ENCODE results near the gene STRA6.

The STRA6 gene

DNA sequence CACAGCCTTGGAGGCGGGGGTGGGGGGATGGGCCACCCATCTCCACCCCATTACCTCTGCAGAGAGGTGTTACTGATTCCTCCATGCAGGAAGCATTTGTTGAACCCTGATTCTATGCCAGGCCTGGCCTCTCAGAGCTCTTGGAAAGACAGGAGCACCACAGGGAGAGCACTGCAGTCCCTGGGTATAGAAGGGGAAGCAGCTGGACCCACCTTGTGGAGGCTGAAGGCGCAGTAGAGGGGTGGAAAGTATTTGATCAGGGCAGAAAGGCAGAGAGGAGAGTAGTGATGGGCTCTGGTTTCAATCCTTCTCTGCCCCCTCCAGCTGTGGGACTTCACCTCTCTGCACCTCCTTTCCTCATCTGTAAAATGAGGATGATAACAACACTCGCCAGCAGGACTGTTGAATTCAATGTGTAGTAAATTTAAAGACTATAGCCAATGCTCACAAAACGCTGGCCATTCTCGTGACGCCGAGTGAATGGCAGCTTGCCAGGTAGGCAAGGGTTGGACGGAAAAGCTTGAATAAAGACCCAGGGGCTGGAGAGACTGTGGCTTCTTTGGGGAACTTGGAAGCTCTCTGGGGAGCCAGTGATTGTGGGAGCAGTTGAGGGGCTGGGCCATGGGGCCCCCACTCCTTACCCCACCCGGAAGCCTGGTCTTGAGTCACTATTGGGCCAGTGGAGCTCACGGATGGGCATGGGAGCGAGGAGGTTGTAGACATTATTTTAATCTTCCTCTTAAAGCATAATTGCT, 25.6 kb upstream of the STRA6 start:
- no peak for DNase-seq (ENCODE audit: low read depth in 2 of 3, low spot score in 2 of 3)

DNA sequence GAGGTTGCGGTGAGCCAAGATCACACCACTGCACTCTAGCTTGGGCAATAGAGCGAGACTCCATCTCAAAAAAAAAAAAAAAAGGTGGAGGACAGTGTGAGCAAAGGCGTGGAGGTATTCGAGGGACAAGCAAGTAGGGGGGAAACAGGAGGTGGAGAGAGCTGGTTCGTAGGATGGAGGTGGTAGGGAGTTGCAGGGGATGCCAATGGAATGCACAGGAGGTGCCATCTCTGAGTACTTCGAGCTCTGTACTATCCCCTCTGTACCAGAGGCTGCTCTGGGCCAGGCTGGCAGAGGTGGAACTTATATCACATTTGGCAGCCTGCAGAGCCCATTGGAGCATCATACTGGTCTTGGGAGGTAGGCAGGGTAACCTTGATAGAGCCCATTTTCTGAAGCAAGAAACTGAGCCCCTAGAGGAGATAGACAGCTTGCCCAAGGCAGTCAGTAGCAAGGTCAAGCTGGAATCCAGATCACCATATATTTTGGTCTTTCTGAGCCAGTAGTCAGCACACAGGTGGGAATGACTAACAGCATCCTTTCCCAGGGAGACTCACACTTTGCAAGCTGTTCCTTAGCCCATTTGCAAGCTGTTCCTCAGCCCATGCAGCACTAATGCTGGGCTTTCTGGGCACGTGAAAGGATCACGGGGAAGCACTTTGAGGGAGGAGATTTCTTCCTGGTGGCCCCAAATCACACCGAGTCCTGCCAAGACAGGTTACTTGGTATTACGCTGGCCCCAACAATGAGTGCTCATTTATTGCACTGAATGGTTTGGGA, 24.4 kb upstream of the STRA6 start:
- no peak for DNase-seq (ENCODE audit: low read depth in 2 of 3, low spot score in 2 of 3)

DNA sequence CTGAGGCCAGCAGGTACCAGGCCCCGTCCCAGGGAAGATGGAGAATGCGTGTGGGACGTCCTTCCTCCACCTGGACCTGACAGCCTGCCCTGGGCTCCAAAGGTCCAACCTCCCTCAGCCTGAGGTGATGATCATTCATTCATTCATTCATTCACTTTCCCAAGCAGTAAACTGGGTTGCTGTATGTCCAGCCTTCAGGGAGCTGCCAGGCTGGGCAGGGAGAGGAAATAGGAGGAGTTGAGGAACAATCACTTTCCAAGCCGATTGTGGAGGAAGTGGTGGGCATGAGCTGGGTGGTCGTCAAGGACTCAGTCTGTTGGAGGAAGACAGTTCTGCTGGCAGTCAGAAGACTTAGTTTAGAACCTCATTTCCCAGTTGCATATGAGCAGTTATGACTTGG, 23.3 kb upstream of the STRA6 start:
- DNase-seq (ENCODE audit: low read depth in 2 of 3, low spot score in 2 of 3) = no peak

DNA sequence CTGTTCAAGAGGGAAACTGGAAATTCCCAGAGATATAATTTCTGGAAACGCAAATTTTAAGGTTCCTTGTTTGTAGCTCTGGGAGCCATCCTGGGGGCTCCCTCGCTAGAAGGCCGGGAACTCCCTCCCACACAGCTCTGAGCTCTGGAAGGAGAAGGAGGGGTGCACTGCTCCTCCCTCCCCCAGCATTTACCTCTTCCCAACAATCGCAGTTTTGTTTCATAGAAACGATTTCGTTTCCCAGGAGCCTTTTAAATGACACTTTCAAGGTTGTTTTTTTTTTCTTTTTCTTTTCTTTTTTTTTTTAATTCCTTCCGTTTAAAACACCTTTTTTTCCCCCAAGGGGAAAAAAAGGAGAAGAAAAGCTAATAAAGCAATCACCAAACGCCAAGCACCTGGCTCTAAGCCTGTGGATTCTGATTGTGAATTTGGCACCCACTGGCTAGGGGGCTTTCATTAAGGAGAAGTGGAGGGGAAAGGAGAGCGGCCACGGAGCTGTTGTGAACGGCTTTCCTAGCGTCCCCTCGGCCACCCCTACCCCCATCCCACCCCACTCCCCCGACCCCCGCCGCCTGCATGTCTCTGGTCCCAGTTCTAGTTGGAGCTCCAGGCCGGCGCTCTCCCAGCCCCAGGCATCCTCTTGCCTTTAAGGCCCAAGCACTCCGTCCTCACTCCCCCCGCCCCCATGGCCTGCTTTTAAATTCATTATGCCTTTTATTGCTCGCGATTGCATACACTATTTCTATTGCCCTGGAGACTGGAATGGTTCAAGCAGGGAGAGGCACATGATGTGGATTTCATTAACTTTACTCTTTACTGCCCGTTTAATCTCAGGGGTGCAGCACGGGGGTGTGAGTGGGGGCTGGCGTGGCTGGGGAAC, 19.9 kb upstream of the STRA6 start:
- DNase-seq (ENCODE audit: low read depth in 2 of 3, low spot score in 2 of 3) = no peak

DNA sequence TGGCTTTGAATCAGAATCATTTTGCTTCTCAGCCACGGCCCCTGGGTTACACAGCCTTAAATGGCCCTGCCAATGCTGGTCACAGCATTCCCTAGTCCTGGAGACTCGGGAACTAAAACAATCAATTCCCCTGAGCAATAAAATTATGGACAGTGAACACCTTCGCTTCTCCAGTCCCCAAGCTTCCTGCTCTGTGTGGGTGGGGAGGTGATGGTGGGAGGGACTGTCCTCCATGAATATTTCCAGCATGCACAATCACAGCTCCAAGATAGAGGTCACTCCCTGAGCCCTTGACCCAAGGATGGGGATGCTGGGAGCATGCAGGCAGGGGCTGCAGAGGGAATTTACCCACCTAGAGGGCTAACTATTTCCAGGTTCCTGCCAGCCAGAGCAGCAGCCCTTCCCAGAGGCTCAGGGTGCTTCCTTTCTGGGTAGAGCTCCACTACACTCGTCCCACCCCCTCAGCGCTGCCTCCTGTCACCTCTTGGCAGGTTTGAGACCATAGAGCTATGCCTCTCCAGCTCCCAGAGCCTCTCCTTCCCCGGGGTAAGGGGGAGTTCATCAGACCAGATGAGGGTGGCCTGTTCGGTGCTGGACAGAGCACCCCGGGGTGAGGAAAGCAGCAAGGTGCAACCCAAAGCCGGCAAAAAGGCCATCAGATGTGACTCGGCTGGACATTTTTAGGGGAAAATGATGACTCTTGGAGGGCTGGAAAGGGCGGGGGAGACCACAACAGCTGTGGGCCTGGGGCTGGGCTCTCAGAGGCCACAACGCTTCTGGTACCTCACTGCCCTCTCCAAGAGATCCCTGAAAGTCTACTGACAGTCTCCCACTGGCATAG, 19.0 kb upstream of the STRA6 start:
- no peak for DNase-seq (ENCODE audit: low read depth in 2 of 3, low spot score in 2 of 3)

DNA sequence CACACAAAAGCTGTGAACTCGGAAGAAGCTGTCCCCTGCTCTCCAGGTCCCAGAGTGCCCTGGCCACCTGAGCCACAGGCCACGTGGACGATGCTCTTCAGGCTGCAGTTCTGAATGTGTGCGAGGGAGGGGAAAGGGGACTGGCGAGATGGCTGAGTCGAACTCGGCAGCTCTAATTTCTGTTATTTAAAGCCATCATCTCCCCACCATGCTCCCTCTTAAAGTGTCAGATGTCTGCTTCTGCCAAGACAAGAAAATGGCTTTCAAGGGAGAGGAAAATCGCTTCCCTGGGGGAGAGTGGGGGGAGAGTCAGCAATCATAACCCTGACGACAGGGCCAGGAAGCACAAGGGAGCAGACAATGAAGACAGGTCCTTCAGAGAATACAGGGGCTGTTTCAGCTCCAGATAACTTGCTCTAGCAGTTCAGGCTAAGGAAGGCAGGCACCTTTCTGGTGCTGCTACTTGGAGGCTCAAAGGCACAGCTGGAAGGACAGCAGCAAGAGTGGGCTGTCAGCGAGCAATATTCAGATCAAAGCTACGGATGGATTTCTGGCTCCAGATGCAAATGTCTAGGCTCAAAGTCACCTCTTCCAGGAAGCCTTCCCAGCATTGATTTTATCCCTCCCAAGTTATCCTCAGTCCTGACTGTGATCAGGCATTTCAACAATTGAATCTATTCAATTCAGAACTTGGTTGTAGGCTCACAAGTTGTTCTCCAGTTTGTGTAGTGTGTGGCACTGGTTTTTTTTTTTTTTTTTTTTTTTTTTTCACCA, 18.1 kb upstream of the STRA6 start:
- no peak for DNase-seq (ENCODE audit: low read depth in 2 of 3, low spot score in 2 of 3)

DNA sequence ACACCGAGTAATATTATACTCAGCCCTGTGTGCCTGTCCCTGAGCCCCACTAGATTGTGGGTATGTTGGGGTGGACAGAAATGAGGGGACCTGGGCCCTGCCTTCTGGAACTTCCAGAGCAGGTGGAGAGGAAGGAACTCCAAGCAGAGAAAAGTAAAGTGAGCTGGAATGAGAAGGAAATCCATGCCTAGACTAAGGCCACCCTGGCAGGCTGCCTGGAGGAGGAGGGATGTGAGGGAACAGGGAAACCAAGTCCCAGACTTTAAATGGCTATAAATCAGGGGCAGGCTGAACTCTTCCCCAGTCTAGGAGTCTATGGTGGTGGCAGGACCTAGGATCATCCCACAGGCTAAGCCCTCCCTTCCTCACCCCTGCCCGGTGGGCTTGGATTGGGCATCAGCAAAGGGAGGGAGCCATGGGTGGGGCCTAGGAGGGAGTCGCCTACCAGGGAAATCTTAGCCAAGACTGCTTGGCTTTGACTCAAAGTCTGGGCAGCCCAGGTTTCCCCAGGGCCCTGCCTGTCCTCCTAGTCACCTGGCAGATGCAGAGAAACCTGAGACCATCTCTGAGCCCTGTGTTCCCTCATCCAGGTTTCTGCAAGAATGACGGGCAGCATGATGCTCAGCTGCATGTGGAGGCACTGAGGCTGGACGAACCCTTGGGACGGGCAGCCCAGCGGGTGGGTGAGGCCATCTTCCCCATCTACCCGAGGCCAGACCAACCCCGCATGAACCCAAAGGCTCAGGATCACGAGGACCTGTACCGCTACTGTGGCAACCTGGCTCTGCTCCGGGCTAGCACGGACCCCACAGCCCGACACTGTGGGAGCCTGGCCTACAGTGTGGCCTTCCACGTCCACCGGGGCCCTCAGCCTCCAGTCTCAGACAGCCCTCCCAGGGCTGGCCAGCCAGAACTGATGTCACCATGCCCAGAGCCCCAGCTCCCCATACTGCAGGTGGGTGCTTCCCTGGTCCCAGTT, 15.6 kb upstream of the STRA6 start:
- DNase-seq (ENCODE audit: low read depth in 2 of 3, low spot score in 2 of 3) = no peak

DNA sequence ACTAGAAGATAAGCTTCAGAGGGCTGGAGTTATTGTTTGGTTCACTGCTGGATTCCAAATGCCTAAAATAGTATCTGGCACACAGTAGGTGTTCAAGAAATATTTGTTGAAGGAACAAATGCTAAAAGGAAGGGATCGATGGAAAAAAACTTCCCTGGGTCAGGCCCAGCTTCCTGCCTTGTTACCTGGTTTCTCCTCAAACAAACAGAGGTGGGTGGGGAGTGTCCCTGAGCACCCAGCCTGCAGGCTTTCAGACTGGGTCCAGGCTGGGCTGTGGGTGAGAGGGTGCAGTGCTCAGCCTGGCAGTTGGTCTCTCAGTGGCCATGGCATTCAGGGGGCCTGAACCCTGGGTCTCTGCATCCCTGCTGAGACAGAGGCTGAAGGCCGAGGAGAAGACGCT, 14.4 kb upstream of the STRA6 start:
- no peak for DNase-seq (ENCODE audit: low read depth in 2 of 3, low spot score in 2 of 3)

DNA sequence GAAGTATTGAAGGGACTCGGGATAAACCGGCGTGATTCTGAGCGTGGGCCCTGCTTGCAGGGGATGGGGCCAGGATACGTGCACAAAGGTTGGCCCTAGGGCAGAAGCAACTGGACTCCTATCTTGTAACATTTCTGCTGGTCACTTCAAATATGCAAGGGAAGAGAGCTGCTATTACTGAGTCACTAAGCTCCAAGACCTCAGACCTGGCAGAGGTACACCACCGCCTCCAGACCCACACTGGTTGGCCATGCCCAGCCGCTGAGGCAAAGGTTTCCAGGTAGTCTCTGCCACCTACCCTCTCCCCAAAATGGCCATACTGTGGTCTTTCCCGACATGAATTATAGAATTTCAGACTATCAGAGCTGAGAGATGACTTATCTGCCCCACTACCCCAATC, 13.4 kb upstream of the STRA6 start:
- no peak for DNase-seq (ENCODE audit: low read depth in 2 of 3, low spot score in 2 of 3)

DNA sequence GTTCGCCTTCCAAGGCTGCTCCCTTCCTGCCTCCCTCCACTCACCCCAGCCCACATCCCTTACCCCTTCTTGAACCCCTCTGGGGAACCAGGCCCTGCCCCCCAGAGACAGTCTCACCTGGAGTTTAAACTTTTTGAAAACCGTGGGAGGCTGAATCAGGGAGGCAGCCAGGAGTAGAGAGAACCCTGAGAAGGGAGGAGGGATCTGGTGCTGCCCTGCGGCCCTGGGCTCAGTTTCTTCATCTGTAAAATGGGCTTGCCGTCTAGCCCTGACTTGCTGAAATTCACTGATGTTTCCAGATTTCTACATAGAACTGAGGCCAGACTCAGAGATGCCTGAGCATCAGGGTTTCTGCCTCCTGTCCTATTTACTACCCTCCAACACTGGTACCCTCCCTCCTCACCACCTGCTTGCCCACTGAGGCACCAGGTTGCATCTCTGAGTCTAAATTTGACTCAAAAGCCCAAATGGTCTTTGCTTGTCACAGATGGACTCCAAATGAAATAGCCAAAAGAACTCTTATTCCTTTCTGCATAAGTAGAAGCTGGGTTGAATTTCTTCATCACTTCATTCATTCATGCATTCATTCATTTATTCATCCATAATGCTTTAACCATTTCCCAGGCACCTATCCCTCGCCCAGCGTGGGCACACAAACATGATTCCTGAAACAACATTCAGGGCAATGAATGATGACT, 11.9 kb upstream of the STRA6 start:
- DNase-seq (ENCODE audit: low read depth in 2 of 3, low spot score in 2 of 3) = no peak

DNA sequence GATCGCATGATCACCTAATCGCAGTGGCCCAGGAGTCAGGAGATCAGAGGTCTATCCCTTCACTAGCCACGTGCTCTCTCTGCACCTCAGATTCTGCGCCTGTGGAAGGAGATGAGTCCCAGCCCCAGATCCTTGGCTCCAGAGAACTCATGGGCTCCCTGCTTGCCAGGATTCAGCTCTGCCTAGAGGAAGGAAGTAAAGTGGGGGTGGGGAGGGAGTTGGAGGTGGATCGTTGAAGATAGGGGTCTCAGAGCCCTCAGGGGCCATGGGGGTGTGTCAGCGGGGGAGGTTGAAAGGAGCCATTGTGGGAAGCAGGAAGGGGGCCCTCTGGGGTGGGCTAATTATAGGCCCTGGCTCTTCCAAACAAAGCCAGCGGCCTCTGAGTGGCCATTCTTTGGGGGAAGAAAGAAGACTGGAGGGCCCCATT, 11.3 kb upstream of the STRA6 start:
- DNase-seq (ENCODE audit: low read depth in 2 of 3, low spot score in 2 of 3) = no peak

DNA sequence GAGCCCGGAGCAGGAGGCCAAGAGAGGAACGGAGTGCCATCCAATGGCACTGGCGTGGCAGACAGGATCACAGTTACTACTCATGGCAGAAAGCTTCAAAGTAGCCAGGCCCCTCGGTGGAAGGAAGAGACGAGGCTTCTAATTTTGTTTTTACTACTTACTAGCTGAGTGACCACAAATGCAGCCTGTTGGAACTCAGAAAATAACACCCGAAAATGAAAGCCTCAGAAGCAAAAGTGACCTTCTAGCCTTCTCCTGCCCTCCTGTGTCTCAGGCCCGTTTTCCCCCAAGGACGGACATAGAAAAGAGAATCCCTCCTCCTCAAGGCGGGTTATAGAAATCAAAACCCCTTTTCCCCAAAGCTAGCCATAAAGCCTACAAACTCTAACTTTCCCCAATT, 9.9 kb upstream of the STRA6 start:
- no peak for DNase-seq (ENCODE audit: low read depth in 2 of 3, low spot score in 2 of 3)

DNA sequence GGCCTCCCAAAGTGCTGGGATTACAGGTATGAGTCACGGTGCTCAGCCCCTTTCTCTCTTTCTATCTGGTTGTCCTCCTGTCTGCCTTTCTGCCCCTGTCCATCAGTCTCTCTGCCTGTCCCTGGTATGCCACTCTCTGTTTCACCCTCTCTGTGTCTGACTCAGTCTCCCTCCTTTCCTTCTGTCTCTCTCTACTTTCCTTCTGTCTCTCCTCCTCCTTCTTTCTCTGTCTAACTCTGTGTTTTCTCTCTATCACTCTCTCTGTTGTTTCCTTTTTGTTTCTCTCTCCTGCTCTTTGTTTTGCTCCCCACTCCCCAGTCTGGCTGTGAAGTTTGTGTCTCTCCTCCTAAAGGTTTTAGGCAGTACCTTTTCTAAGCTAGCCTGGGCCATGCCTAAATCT, 9.1 kb upstream of the STRA6 start:
- no peak for DNase-seq (ENCODE audit: low read depth in 2 of 3, low spot score in 2 of 3)

DNA sequence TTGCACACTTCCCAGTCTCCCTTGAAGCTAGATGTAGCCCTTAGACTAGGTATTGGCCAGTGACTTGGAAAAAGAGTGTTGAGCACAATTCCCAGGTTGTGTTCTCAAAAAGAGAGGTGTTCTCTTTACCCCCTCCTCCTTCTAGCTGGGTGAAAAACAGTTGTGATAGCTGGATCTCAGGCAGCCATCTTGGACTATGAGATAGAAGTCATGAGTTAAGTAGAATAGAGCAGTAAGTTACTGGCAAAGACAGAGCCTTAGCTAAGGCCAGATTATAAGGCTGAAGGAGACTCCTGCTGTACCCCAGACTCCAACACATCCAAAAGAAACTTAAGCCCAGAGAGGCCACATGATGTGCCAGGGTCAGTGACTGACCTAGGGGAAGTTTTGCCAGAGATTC, 8.1 kb upstream of the STRA6 start:
- no peak for DNase-seq (ENCODE audit: low read depth in 2 of 3, low spot score in 2 of 3)

DNA sequence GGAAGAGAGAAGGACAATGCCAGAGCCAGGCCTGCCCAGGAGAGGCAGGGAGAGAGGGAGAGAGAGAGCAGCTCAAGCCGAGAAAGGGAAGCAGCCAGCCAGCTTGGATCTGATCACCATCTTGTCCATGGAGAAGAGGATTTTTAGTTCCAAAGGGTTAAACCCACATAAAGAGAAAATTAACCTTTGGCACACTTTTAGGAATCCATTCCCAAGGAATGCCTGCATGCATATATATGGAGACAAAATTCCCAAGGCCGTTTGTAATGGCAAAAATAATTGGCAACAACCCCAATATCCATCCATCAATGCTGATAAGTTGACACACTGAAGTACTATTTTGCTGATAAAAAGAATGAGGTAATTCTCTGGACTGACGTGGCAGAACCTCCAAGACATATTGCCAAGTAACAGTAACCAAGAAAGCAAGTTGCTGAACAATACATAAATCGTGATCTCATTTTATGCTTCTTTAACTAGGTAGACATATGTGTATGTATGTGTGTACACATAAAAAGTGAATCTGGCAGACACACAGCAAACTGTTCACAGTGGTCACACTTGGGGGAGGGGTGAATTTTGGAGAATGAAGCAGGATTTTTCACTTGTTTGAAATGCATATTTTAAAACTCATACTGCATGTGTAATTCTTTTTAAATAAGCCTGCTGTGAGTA, 7.5 kb upstream of the STRA6 start:
- no peak for DNase-seq (ENCODE audit: low read depth in 2 of 3, low spot score in 2 of 3)

DNA sequence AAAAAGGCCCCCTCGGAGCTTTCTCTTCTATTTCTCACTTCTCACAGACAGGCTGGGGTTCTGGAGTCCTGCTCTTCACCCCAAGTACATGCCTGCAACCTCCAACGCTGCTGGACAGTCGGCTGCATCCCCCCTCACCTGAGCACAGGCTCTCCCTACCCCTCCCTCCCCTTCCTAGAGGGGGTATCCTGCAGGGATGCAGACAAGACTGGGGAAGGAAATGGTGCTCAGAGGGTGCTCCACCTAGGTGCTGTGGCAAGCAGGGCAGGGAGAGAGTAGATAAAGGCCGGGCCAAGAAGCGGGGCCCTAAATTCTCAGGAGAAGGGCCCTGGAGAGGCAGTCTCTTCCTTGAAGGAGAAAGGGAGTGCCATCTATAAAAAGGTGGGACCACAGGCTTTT, 7.0 kb upstream of the STRA6 start:
- no peak for DNase-seq (ENCODE audit: low read depth in 2 of 3, low spot score in 2 of 3)

DNA sequence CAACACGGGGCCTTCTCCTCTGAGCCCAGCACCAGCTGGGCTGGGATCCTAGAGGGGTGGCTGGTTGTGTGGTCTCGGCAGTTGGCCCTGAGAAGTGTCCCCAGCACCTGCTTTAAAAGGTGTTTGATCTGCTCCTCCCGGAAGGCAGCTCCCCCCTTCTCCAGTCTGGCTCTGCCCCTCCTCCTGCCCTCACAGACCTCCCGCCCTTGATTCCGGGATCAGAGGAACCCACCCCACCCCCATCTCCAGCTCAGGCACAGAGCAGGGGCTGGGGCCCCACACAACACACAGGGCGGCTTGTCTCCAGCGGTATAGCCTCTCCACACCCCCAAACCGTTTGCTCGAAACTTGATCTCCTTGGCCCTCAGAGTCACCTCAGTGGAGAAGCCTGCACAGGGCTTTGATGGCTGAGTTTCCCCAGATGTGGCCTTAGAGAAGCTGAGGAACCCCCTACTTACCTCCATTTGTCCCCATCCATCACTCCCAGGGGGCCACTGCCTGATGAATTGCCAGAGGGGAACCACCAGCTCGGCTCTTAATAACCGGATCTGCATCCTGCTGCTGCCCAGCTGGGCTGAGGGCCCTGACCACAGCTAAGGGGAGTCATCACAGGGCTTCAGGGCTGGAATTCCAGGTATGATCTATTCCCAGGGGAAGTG, 6.4 kb upstream of the STRA6 start:
- no peak for DNase-seq (ENCODE audit: low read depth in 2 of 3, low spot score in 2 of 3)
